Measurements from ENCODE around the gene KMT2C. TPM values are rescaled to one million over a fixed set of nuclear protein-coding genes. Genes with fewer than 3 reads are reported as not detected.
"Not testable (repeated sequence)": the region's sequence is repeated elsewhere in the genome, so short reads cannot be mapped to it uniquely, and the experiment has no call there.

Gene KMT2C
- polyA plus RNA-seq, 1 donor from 2014 or later = 29.8 TPM

DNA sequence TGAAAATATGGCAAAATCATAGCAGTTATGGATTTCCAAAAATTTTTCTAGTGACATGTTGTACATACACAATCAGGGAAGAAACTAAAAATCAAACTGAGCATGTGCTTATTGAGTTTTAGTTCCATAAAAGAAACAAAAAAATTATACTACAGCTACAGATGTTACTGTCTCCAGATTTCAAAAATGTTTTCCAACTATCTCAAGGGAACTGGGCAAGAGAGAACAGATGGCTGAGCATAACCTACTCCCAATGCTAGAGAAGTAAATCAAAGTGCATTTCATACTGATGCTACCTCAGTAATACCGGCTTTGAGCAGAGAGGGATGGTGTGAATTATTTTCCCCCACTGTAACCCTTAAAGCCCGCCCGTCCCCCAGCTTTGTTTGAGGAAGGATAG lies 40.7 kb upstream of the KMT2C start:
- H3K27me3 ChIP-seq (ENCODE audit: insufficient read depth, low read depth, low read length) = no peaks in the 10 kb centered on the region
- H3K9ac ChIP-seq (ENCODE audit: low read length) = no peak overlapping the region
- no peak overlapping the region for H3K4me2 ChIP-seq (ENCODE audit: low read length)
- H3K27ac ChIP-seq (ENCODE audit: low read length) = no peak overlapping the region
- no peak overlapping the region for H2AFZ ChIP-seq (ENCODE audit: low read depth, low read length)
- no peaks in the 10 kb centered on the region for H4K20me1 ChIP-seq (ENCODE audit: insufficient read depth)
- H3K9me3 ChIP-seq (ENCODE audit: low read length) = peaks cover under 1% of the 10 kb centered on the region
- TF ChIP-seq TAF1 (IDR thresholded peaks at IDR 0.05; ENCODE audit: low read depth) (no peak), SMC3 (conservative IDR thresholded peaks at IDR 0.05; ENCODE audit: poor library complexity) (no peak), EZH2 (IDR thresholded peaks at IDR 0.05; ENCODE audit: borderline replicate concordance, insufficient read depth, low read length, poor library complexity, severe bottlenecking) (no peak), EP300 (conservative IDR thresholded peaks at IDR 0.05; ENCODE audit: poor library complexity, severe bottlenecking) (no peak), MXI1 (conservative IDR thresholded peaks at IDR 0.05; ENCODE audit: poor library complexity, severe bottlenecking) (no peak), POLR2AphosphoS5 (IDR thresholded peaks at IDR 0.05) (no peak), RAD21 (conservative IDR thresholded peaks at IDR 0.05) (no peak)
- TF ChIP-seq, protein P1, sequence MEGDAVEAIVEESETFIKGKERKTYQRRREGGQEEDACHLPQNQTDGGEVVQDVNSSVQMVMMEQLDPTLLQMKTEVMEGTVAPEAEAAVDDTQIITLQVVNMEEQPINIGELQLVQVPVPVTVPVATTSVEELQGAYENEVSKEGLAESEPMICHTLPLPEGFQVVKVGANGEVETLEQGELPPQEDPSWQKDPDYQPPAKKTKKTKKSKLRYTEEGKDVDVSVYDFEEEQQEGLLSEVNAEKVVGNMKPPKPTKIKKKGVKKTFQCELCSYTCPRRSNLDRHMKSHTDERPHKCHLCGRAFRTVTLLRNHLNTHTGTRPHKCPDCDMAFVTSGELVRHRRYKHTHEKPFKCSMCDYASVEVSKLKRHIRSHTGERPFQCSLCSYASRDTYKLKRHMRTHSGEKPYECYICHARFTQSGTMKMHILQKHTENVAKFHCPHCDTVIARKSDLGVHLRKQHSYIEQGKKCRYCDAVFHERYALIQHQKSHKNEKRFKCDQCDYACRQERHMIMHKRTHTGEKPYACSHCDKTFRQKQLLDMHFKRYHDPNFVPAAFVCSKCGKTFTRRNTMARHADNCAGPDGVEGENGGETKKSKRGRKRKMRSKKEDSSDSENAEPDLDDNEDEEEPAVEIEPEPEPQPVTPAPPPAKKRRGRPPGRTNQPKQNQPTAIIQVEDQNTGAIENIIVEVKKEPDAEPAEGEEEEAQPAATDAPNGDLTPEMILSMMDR (IDR thresholded peaks at IDR 0.05; ENCODE audit: poor library complexity, severe bottlenecking) = no peak
- TF ChIP-seq, protein P2, sequence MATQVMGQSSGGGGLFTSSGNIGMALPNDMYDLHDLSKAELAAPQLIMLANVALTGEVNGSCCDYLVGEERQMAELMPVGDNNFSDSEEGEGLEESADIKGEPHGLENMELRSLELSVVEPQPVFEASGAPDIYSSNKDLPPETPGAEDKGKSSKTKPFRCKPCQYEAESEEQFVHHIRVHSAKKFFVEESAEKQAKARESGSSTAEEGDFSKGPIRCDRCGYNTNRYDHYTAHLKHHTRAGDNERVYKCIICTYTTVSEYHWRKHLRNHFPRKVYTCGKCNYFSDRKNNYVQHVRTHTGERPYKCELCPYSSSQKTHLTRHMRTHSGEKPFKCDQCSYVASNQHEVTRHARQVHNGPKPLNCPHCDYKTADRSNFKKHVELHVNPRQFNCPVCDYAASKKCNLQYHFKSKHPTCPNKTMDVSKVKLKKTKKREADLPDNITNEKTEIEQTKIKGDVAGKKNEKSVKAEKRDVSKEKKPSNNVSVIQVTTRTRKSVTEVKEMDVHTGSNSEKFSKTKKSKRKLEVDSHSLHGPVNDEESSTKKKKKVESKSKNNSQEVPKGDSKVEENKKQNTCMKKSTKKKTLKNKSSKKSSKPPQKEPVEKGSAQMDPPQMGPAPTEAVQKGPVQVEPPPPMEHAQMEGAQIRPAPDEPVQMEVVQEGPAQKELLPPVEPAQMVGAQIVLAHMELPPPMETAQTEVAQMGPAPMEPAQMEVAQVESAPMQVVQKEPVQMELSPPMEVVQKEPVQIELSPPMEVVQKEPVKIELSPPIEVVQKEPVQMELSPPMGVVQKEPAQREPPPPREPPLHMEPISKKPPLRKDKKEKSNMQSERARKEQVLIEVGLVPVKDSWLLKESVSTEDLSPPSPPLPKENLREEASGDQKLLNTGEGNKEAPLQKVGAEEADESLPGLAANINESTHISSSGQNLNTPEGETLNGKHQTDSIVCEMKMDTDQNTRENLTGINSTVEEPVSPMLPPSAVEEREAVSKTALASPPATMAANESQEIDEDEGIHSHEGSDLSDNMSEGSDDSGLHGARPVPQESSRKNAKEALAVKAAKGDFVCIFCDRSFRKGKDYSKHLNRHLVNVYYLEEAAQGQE (IDR thresholded peaks at IDR 0.05; ENCODE audit: borderline replicate concordance) = no peak
- H3K9me2 ChIP-seq (ENCODE audit: insufficient read depth, low read length) = no peaks in the 10 kb centered on the region
- H3F3A ChIP-seq (ENCODE audit: insufficient read depth, low read length, poor library complexity, severe bottlenecking) = no peaks in the 10 kb centered on the region
- no peak overlapping the region for H3K4me3 ChIP-seq (ENCODE audit: low read length)
- H3K79me2 ChIP-seq (replicated peaks; ENCODE audit: insufficient read depth, low read length) = no peaks in the 10 kb centered on the region
- no peaks in the 10 kb centered on the region for H3K36me3 ChIP-seq (ENCODE audit: insufficient read depth, low read length)

DNA sequence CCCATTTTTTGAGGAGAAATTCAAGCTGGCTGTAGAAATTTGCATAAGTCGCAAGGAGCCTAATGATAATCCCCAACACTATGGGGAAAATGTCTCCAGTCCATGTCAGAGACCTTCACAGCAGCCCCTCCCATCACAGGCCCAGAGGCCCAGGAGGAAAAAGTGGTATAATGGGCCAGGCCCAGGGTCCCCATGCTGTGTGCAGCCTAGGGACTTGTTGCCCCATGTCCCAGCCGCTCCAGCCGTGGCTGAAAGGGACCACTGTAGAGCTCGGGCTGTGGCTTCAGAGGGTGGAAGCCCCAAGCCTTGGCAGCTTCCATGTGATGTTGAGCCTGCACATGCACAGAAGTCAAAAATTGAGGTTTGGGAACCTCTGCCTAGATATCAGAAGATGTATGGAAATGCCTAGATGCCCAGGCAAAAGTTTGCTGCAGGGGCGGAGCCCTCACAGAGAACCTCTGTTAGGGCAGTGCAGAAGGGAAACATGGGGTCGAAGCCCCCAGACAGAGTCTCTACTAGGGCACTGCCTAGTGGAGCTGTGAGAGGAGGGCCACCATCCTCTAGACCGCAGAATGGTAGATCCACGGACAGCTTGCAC lies 35.3 kb upstream of the KMT2C start:
- H3K9me3 ChIP-seq (ENCODE audit: low read length); H3K36me3 ChIP-seq (ENCODE audit: insufficient read depth, low read length); H3K79me2 ChIP-seq (replicated peaks; ENCODE audit: insufficient read depth, low read length); H3F3A ChIP-seq (ENCODE audit: insufficient read depth, low read length, poor library complexity, severe bottlenecking); H4K20me1 ChIP-seq (ENCODE audit: insufficient read depth); H3K4me3 ChIP-seq (ENCODE audit: low read length); H3K27ac ChIP-seq (ENCODE audit: low read length); H3K9me2 ChIP-seq (ENCODE audit: insufficient read depth, low read length); H2AFZ ChIP-seq (ENCODE audit: low read depth, low read length); H3K27me3 ChIP-seq (ENCODE audit: insufficient read depth, low read depth, low read length); H3K9ac ChIP-seq (ENCODE audit: low read length); H3K4me2 ChIP-seq (ENCODE audit: low read length): not testable (repeated sequence)

DNA sequence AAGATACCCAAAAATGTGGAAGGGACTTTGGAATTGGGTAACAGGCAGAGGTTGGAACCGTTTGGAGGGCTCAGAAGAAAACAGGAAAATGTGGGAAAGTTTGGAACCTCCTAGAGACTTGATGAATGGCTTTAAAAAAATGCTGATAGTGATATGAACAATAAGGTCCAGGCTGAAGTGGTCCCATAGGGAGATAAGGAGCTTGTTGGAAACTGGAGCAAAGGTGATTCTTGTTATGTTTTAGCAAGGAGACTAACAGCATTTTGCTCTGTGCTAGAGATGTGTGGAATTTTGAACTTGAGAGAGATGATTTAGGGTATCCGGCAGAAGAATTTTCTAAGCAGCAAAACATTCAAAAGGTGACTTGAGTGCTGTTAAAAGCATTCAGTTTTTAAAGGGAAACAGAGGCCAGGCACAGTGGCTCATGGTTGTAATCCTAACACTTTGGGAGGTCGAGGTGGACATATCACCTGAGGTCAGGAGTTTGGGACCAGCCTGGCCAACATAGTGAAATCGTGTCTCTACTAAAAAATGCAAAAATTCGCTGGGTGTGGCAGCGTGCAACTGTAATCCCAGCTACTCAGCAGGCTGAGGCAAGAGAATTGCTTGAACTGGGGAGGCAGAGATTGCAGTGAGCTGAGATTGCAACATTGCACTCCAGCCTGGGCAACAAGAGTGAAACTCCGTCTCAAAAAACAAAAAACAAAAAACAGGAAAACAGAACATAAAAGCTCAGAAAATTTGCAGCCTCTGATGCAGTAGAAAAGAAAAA lies 34.6 kb upstream of the KMT2C start:
- not testable (repeated sequence) for H3K36me3 ChIP-seq (ENCODE audit: insufficient read depth, low read length); H3K9me2 ChIP-seq (ENCODE audit: insufficient read depth, low read length); H3K4me3 ChIP-seq (ENCODE audit: low read length); H3K79me2 ChIP-seq (replicated peaks; ENCODE audit: insufficient read depth, low read length); H3F3A ChIP-seq (ENCODE audit: insufficient read depth, low read length, poor library complexity, severe bottlenecking); H3K9ac ChIP-seq (ENCODE audit: low read length); H4K20me1 ChIP-seq (ENCODE audit: insufficient read depth); H3K27me3 ChIP-seq (ENCODE audit: insufficient read depth, low read depth, low read length); H2AFZ ChIP-seq (ENCODE audit: low read depth, low read length); H3K4me2 ChIP-seq (ENCODE audit: low read length); H3K9me3 ChIP-seq (ENCODE audit: low read length); H3K27ac ChIP-seq (ENCODE audit: low read length)

DNA sequence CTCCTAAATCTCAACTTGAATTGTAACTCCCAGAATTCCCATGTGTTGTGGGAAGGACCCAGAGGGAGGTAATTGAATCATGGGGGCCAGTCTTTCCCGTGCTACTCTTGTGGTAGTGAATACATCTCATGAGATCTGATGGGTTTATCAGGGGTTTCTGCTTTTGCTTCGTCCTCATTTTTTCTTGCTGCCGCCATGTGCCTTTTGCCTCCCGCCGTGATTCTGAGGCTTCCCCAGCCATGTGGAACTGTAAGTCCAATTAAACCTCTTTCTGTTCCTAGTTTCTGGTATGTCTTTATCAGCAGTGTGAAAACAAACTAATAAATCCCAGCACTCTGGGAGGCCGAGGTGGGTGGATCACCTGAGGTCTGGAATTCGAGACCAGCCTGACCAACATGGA lies 33.8 kb upstream of the KMT2C start:
- H3K9ac ChIP-seq (ENCODE audit: low read length); H3K9me3 ChIP-seq (ENCODE audit: low read length); H3K79me2 ChIP-seq (replicated peaks; ENCODE audit: insufficient read depth, low read length); H3K4me3 ChIP-seq (ENCODE audit: low read length); H2AFZ ChIP-seq (ENCODE audit: low read depth, low read length); H3K36me3 ChIP-seq (ENCODE audit: insufficient read depth, low read length); H3K9me2 ChIP-seq (ENCODE audit: insufficient read depth, low read length); H3K27me3 ChIP-seq (ENCODE audit: insufficient read depth, low read depth, low read length); H3K27ac ChIP-seq (ENCODE audit: low read length); H3K4me2 ChIP-seq (ENCODE audit: low read length); H4K20me1 ChIP-seq (ENCODE audit: insufficient read depth); H3F3A ChIP-seq (ENCODE audit: insufficient read depth, low read length, poor library complexity, severe bottlenecking): not testable (repeated sequence)
